GM18907 (cell line): ENCODE results near the gene EDC4.

Experiments used
- ATAC-seq: cut with Tn5 transposase; IDR thresholded peaks from one replicate; pipeline ENCODE4 v1.9.1; 2021; ENCODE audit warnings: mild to moderate bottlenecking, moderate library complexity; ENCODE audit not compliant: unreplicated experiment

Gene EDC4

GRCh38 chr16:67927131-67927941, 54.5 kb downstream of the EDC4 start:
- no peak for ATAC-seq

GRCh38 chr16:67928147-67928546, 55.3 kb downstream of the EDC4 start:
- no peak for ATAC-seq

GRCh38 chr16:67928561-67929364, 55.9 kb downstream of the EDC4 start:
- no peak for ATAC-seq

GRCh38 chr16:67930191-67930590, 57.3 kb downstream of the EDC4 start:
- ATAC-seq = no peak

GRCh38 chr16:67930678-67931211, 57.9 kb downstream of the EDC4 start:
- ATAC-seq = no peak
